ENCODE data around the gene TMEM185A. TPM values are rescaled to one million over a fixed set of nuclear protein-coding genes. Genes with fewer than 3 reads are reported as not detected.
"Not testable (repeated sequence)": the region's sequence is repeated elsewhere in the genome, so short reads cannot be mapped to it uniquely, and the experiment has no call there.

Gene TMEM185A
- total RNA-seq, 1 donor from 2014 or later = 16.9 TPM

DNA sequence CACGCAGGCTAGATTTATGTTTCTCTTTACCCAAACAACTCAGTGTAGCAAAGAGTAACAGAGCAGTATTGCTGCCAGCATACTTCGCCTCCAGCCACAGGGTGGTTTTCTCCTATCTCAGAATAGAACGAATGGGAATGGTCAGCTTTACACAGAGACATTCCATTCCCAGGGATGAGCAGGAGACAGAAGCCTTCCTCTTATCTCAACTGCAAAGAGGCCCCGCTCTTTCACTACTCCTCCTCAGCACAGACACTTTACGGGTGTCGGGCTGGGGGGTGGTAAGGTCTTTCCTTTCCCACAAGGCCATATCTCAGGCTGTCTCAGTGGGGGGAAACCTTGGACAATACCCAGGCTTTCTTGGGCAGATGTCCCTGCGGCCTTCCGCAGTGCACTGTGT lies 4.8 kb downstream of the TMEM185A start:
- not testable (repeated sequence) for DNase-seq (ENCODE audit: low read depth in 2 of 2)

DNA sequence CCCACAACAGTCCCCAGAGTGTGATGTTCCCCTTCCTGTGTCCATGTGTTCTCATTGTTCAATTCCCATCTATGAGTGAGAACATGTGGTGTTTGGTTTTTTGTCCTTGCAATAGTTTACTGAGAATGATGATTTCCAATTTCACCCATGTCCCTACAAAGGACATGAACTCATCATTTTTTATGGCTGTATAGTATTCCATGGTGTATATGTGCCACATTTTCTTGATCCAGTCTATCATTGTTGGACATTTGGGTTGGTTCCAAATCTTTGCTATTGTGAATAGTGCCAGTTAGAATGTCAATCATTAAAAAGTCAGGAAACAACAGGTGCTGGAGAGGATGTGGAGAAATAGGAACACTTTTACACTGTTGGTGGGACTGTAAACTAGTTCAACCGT lies 11.9 kb downstream of the TMEM185A start:
- DNase-seq (ENCODE audit: low read depth in 2 of 2) = not testable (repeated sequence)

DNA sequence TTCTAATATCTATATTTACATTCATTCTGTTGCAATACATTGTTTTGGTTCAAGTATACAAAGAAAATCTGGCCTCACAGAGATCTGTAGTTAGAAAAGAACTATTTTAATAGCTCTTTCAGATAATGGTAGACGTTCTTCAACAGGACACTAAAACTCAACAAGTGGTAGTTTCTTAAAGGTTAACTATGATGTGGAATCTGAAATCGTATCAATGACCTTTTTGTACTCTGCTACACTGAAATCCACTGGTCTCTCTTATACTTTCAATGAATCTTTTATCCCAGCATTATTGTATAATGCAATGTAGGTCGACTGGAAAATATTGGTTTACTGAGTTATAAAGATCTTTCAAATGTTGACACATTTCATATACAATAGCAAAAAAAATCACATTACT lies 12.7 kb downstream of the TMEM185A start:
- DNase-seq (ENCODE audit: low read depth in 2 of 2) = no peak

DNA sequence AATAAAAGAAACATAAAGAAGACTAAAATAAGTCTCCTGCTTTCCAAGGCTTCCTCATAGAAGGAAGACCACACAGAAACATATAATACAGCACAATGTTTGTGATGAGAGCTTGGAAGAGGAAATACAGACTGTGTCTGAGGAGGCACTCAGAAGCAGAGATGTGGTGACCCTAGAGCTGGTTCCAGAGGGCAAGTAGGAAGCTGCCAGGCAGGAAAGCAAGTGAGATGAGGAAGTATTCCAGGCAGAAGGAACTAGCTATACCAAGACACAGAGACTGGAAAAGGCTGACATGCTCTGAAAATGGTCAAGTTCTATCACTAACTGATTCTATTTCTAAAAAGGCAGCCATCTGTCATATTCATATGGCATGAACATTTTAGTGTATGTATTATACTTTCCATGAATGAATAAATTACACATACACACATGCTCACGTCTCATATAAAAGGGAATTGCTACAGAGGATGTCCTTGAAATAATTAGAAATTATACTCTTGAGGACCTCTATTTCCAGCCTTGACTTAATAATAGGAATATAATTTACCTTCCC lies 19.9 kb downstream of the TMEM185A start:
- no peak for DNase-seq (ENCODE audit: low read depth in 2 of 2)

DNA sequence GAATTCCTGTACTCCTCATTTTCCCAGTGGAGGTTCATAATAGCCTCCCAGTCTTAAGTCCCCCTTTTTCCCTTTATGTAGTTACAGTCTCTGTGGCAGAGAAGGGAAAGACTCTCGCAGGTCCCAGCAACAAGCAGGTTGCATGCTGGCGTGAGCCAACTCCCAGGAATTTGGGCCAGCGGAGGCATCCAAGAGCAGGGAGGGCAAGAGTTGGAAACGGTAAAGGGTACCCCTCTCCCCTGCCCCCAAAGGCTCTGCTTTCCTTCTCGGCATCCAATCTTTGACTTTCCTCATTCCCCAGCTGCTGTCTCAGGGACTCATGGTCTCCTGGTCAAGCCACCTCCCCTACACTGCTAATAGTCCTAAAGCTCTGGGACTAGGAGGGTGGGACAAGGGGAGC lies 21.1 kb downstream of the TMEM185A start:
- DNase-seq (ENCODE audit: low read depth in 2 of 2) = no peak

DNA sequence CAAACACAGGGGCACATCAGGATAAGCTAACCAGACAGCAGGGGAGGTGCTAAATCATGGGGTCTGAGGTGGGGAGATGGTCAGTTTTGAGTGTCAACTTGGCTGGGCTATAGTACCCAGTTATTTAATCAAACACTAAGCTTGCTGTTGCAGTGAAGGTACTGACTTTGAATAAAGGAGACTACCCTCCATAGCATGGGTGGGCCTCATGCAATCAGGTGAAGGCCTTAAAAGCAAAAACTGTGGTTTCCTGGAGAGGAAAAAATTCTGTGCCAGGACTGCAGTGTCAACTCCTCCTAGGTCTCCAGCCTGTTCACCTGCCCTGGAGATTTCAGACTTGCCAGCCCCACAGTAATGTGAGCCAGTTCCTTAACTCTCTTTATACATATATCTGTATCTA lies 23.9 kb downstream of the TMEM185A start:
- DNase-seq (ENCODE audit: low read depth in 2 of 2) = no peak

DNA sequence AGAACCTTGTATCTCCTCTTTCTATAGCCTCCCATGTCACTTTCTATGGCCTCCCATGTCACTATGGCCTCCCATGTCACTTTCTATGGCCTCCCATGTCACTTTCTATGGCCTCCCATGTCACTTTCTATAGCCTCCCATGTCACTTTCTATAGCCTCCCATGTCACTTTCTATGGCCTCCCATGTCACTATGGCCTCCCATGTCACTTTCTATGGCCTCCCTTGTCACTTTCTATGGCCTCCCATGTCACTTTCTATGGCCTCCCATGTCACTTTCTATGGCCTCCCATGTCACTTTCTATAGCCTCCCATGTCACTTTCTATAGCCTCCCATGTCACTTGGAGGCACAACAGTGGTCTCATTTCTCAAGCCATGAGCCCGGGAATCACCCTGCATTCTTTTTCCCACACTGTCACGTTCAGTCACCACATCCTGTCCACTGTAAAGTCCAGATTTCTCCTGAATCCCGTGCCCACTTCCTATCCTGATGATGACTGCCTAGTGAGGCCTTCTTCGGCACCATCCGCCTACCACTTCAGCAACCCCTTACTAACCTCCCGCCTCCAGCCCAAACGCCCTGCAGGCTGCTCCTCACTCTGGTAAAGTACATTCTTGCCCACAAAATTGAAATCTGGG lies 26.2 kb downstream of the TMEM185A start:
- not testable (repeated sequence) for DNase-seq (ENCODE audit: low read depth in 2 of 2)

- DNase-seq (ENCODE audit: low read depth in 2 of 2) = not testable (repeated sequence)
Measured at GRCh38 chrX:149598603-149599002, 33.0 kb downstream of the TMEM185A start.

GRCh38 chrX:149595943-149596342 lies 35.6 kb downstream of the TMEM185A start:
- DNase-seq (ENCODE audit: low read depth in 2 of 2) = not testable (repeated sequence)

- DNase-seq (ENCODE audit: low read depth in 2 of 2) = not testable (repeated sequence)
Measured at GRCh38 chrX:149595214-149595613, 36.4 kb downstream of the TMEM185A start, which contains the start of gene HSFX2. Gene HSFX2 (minus strand): TSS chrX:149595314. CDS start chrX:149594700, 614 bp downstream.

DNA sequence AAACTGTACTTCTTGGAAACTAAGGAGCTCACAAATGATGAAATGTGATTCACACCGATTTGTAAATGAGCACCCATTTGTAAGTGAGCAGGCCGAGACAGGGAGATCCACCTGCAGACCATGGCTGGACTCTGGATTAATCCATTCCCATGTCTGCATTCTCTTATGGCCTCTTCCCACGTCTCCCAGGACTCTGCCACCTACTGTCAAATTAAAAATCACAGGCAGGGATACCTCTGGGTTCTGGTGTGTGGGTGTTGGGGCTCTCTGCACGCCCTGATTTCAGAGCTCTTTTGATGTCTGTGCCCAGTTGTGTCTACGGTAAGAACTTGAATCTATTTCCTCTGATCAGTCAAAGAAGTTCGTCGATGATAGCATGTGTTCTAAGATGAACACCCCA lies 40.6 kb downstream of the TMEM185A start:
- DNase-seq (ENCODE audit: low read depth in 2 of 2) = not testable (repeated sequence)

DNA sequence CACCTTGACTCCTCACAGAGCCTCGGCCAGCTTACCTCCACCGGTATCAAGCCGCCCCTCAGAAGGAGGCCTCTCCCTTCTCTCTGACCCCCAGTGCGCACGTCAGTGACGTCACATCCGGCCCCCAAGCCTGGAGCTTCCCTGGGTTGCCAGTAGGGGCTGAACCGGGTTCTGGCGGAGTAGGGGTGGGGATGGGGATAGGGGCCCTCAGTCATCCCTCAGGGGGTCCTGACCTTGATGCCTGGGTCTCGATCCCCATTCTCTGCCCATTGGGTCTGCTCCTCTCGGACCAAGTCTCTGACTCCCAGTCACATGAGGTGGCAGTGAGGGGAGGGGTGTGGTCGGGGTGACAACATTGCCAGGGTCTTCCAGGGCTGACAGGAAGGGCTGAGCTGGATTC lies 44.2 kb downstream of the TMEM185A start, which contains the start of gene MAGEA9B:
TSS of gene MAGEA9B (minus strand) at position 101 of the 400 bp plus-strand sequence. CDS start 4,280 bp downstream, outside the sequence.
- not testable (repeated sequence) for DNase-seq (ENCODE audit: low read depth in 2 of 2)

DNA sequence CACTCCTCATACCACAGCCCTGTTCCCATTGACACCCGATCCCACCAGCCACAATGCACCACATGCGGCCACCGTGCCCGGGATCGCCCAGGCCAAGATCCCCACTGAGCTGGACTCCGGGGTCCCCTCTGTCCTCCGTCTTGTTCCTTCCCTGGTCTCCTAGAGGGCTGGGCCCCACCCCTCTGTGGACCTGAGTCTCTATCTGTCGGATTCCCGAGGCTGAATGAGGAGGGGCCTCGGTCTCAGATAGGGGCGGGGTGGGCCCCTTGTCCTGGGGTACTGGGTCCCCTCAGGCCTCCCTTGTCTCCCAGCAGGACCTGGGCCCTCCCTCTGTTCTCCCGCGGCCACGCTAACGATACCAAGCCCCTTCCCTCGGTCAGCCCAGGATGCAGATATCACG lies 46.0 kb downstream of the TMEM185A start:
- not testable (repeated sequence) for DNase-seq (ENCODE audit: low read depth in 2 of 2)

- DNase-seq (ENCODE audit: low read depth in 2 of 2) = not testable (repeated sequence)
Measured at GRCh38 chrX:149573456-149573855, 58.1 kb downstream of the TMEM185A start.

DNA sequence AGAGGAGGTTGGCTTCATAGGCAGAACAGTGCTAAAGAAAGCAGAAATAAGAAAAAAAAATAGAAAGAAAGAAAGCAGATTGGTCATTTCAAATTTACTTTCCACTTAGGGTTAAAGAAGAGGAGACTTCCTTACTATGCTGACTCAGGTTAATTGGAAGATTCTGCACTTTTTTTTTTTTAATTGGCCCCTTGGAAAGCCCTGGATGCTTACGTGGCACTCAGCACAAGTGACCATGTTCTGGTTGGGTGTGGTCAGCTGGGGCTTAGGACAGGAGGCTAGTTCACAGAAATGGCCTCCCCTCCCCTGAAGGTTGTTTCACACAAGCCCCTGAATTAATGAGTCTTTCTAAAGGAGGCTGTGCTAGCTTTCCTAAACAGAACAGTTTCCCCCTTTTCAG lies 58.8 kb downstream of the TMEM185A start:
- no peak for DNase-seq (ENCODE audit: low read depth in 2 of 2)

GRCh38 chrX:149571770-149572169 lies 59.8 kb downstream of the TMEM185A start:
- no peak for DNase-seq (ENCODE audit: low read depth in 2 of 2)

DNA sequence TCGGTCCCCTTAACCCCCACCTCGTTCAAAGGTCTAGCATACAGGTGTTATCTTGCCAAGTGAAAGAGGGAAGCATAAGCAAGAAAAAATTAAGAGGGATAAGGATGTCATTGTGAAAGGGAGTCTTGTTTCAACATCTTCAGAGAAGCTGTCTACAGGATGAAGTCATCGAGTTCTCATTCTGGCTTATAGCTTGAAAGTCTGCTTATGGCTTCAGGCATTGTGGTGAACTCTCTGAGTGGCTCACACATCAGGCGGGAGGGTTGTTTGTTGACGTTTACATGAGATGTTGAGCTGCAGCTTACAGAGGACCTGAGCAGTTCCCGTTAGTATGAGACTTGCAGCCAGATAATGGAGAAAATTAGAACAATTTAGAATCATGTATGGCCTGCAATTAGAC lies 60.9 kb downstream of the TMEM185A start:
- no peak for DNase-seq (ENCODE audit: low read depth in 2 of 2)

- no peak for DNase-seq (ENCODE audit: low read depth in 2 of 2)
Measured at GRCh38 chrX:149569770-149570169, 61.8 kb downstream of the TMEM185A start.

DNA sequence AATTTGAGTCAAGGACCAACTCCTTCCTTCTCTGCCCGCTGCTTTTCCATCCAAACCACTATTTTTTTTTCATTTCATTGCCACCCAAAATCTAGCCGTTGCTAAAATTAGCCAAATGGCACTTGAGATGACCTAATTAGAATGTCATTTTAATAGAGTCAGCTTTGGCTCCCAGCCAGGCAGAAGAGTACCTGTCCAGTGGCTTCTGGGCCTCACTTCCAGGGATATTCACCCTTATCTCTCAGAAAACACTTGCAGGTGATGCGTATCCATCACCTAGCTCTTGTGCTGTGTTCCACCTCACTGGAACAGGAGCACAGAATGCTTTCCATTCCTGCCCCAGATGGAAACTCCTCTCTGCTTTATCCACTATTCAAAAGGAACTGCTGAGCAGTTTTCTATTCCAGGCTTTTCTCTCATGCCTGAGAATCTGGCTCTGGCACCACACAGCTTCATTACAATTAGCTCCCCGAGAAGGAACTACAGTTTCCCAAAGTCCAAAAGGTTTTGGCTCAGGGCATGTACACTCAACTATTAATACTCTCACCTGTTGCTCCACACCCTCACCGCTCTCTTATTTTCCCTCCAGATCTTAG lies 62.8 kb downstream of the TMEM185A start:
- DNase-seq (ENCODE audit: low read depth in 2 of 2) = no peak

- DNase-seq (ENCODE audit: low read depth in 2 of 2) = no peak
Measured at GRCh38 chrX:149567621-149568417, 63.8 kb downstream of the TMEM185A start.

DNA sequence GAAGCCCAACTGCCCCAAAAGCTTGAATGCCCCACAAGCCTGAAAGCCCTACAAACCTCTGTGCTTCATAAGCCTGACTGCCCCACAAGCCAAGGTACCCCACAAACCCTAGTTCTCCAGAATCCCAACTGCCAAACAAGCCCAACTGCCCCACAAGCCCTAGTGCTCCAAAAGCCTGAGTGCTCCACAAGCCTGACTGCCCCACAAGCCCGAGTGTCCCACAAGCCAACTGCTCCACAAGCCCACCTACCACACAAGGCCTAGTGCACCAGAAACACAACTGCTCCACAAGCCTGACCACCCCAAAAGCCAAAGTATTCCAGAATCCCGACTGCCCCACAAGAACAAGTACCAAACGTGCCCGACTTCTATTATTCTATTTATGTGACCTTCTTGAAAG lies 68.2 kb downstream of the TMEM185A start:
- DNase-seq (ENCODE audit: low read depth in 2 of 2) = no peak

- not testable (repeated sequence) for DNase-seq (ENCODE audit: low read depth in 2 of 2)
Measured at GRCh38 chrX:149555251-149555650, 76.3 kb downstream of the TMEM185A start.
